GM18858 (cell line): ENCODE data around the gene MRPL50.
"Not testable (repeated sequence)": the region's sequence is repeated elsewhere in the genome, so short reads cannot be mapped to it uniquely, and the experiment has no call there.

Source experiments
- ATAC-seq: cut with Tn5 transposase; IDR thresholded peaks from one replicate; pipeline ENCODE4 v1.9.1; 2021; ENCODE audit not compliant: unreplicated experiment

Gene MRPL50

DNA sequence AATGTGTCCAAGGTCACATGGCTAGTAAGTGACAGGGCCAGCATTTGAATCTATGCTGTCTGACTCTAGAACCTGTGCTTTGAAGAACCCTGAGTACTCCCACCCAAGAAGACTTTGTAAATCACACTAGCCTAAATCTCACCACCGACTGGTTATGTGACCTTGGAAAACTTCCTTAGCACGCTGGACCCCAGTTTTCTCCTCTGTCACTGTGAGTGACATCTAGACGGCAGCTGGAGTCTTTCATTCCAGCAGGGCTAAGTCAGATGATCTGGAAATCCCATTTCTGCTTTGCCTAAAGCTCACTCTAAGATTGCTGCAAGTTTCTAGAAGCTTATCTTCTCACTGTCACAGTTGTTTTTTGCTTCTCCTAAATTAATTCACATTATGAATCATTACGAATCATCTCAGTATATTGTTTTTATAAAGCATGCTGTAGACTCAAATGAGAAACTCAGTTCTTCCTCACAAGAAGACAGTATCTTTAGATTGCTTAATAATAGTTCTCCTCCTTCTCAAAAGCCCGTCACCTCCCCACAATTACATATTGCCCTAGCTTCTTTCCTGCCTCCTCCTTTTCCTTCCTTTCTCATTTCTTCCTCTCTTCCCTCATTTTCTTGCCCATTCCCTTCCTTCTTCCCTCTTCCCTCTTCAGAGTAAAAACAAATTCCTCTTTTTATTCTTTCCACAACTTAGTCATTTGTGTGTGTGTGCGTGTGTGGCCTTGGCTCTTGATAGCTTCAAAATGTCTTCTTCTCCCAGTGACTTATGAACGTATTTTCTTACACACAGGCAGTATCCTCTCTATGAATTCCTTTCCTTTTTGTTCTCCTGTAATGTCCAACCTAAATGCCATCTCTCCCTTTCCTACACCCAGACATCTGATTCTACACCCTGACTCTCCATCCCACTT is 20.4 kb upstream of the MRPL50 start:
- ATAC-seq: no peak

DNA sequence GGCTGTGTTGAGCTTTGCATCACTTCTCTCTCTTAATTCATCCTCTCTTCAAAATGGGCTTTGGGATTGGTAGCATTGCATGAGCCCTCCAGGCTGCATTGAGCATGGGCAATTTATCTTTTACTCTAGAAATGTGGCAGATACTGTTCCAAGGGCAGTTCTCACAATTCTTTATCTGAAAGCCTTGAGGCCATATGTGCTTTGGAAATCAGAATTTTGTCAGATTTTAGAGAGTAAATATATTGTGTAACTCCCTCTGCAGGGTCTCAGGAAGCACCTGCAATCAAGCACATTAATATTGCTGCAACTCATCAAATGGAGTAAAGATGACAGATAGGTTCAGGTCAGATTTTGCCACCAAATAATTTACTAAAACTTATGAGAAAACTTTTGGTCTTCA is 19.6 kb upstream of the MRPL50 start:
- no peak for ATAC-seq

DNA sequence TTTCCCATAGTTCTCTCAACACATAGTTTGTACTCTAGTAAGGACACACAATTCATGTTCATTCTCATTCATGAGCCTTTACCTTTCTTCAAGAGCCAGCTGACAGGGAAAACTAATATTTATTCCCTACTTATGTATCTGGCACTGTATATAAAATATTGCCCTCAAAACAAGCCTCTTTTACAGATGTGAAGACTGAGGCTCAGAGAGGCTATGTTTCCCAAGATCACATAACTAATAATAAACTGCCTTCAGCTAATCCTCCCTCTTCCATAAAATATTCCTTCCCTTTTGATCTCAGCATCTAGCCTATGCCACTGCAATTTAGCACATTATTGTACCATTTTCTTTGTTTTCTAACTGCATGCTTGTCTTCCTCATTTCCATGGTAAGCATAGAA is 19.0 kb upstream of the MRPL50 start:
- ATAC-seq: no peak

DNA sequence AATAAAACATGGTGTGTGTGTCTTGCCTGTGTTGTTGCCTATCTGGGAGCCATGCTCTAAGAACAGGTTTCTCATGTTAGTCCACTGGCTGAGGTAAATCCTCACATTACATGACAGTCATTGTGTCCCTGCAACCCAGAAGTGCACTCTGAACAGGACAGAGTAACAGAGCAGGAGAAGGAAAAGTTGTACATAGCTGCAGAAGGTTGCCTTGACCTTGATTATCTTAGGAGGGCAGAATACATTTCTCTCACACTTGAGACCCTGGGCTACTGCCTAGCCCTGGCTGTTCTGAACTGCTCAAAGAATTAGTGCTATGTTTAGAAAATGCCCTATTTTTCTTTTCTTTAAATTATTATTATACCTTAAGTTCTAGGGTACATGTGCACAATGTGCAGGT is 17.2 kb upstream of the MRPL50 start:
- no peak for ATAC-seq

DNA sequence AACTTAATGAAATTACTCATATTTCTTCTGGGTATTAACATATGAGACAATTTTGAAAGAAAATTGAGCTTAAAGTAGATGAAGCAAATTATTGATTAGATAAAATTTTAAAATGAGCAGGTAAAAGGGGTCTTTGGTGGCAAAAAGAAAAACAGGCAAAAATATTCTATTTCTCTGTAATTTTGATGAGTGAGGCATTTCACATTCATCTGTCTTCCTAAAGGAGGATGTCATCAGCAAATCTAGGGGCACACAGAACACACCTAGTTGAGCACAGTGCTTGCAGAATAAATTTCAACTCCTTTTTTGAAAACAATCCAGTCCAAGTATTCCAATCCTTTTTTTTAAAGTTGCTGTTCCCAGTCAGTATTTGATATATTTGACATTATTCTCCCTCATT is 16.4 kb upstream of the MRPL50 start:
- no peak for ATAC-seq

DNA sequence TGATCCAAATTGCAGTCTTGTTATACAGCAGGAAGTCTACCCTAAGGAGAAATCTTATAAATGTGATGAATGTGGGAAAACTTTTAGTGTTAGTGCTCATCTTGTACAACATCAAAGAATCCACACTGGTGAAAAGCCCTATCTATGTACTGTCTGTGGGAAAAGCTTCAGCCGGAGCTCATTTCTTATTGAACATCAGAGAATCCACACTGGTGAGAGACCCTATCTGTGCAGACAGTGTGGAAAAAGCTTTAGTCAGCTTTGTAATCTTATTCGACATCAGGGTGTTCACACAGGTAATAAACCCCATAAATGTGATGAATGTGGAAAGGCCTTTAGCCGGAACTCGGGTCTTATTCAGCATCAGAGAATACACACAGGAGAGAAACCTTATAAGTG is 10.7 kb upstream of the MRPL50 start:
- no peak for ATAC-seq

DNA sequence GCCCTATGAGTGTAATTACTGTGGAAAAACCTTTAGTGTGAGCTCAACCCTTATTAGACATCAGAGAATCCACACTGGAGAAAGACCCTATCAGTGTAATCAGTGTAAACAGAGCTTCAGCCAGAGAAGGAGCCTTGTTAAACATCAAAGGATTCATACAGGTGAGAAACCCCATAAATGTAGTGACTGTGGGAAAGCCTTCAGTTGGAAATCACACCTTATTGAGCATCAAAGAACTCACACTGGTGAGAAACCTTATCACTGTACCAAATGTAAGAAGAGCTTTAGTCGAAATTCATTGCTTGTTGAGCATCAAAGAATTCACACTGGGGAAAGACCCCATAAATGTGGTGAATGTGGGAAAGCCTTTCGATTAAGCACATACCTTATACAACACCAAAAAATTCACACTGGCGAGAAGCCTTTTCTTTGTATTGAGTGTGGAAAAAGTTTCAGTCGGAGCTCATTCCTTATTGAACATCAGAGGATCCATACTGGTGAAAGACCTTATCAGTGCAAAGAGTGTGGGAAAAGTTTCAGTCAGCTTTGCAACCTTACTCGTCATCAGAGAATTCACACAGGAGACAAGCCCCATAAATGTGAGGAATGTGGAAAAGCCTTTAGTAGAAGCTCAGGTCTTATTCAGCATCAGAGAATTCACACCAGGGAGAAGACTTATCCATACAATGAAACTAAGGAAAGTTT is 10.1 kb upstream of the MRPL50 start:
- no peak for ATAC-seq

DNA sequence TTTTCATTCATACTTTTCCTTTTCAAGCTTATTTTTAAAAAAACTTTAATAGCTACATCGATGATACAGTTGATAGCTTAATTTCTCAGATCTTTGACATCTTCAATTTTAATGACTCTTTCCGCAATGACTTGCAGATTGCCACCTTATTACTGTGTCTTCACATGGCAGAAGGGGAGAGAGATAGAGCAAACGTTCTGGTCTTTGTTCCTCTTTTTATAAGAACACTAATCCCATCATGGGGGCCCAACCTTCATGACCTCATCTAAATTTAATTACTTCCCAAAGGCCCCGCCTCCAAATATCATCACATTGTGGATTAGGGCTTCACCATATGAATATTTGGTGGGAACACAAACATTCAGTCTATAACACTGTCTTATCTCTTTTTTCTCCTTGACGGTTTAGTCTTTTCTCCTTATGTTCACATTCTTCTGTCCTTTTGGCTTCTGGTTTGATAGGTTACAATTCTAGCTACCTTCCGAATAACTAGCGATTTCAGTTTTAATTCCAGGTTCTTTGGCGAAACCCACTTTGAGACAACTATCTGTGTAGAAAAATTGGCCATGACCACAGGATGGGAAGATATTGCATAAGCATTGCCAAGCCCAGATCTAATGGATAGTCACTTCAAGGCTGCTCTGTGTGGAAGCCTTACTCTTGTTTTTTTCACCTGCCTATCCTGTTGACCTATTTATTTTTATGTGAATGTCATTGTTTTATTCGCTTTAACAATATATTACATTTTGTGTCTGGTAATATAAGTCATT is 5.3 kb upstream of the MRPL50 start:
- no peak for ATAC-seq

DNA sequence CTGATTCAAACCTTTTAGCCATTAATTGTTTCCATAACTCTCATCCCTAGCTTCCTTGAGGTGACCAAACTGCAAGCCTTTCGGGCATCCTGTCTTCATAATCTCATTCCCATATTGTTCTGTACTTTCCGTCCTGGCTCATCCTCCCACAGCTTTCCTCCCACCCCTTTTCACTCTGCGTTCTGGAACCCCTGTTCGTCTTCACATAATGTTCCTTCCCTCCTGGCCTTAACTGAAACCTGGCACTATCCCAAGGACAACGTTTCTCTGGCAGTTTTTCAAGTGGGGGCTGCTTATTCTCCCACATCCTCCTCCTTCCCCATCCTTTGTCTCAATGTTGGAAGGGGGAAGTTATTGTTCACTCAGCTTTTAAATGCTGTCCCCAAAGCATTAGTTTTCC is 1.7 kb upstream of the MRPL50 start:
- ATAC-seq: no peak

DNA sequence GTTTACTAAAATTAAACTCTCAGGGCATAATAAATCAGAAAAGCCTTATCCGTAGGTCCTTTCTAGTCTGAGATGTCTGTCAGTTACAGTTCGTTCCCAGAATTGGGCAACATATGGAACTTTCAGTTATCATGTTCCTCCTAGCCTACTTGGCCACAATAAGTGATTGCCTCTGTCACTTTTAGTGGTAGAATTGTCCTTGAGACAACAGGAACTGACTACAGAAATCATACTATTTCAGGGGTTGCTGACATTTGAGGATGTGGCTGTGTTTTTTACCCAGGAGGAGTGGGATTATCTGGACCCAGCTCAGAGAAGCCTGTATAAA is 1.2 kb upstream of the MRPL50 start:
- no peak for ATAC-seq

DNA sequence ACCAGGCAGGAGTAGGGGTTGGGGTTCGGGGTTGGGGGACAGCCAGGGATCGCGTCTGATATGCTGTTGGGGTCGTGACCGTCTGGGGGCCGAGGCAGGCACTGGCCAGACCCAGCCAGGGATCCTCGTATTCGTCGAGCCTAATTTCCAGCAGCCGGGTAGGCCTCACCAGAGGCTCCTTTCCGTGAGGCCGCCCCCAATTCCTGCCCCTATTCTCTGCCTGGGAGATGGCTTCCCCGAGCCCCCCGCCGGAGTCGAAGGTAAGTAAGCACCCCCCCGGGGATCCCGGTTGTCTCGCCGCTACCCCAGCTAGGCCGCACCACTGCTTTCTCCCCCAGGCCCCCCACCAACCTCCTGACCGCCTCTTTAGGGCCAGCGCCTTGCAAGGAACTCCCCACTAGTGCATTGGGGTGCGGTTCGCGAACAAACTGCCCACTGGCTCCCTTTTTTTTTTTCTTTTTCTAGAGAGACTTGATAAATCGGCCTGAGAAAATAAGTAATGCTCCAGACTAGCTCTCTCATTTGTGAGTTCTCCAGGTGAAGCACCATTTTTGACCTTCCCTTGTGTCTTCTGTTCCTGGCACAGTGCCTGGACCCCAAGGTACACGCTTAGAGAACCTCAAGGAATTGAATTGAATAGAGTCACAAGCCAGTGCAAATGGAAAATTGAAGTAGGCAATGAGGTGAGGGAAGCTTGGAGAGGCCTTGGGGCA is 668 bp upstream of the MRPL50 start:
- ATAC-seq: no peak

DNA sequence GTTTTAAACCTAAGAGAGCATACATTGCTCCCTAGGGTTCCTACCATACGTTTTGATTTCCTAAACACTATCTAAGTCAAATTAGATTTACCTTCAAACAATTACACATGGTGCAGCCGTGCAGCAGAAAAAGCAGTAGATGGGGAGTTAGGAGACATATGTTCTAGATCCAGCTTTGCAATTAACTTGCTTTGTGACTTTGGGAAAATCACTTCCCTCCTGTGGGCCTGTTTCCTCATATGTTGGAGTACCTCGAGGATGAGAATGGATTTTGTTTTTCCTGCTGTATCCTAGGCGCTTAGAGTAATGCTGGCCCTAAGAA is 711 bp downstream of the MRPL50 start:
- no peak for ATAC-seq

DNA sequence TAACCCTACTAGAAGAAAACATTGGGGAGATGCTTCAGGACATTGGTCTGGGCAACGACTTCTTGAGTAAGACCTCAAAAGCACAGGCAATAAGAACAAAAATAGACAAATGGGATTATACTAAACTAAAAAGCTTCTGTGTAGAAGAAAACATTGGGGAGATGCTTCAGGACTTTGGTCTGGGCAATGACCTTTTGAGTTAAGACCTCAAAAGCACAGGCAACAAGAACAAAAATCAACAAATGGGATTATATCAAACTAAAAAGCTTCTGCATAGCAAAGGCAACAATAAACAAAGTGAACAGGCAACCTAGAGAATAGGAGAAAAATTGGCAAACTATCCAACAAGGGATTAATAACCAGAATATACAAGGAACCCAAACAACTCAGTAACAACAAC is 3.7 kb downstream of the MRPL50 start:
- ATAC-seq: no peak

DNA sequence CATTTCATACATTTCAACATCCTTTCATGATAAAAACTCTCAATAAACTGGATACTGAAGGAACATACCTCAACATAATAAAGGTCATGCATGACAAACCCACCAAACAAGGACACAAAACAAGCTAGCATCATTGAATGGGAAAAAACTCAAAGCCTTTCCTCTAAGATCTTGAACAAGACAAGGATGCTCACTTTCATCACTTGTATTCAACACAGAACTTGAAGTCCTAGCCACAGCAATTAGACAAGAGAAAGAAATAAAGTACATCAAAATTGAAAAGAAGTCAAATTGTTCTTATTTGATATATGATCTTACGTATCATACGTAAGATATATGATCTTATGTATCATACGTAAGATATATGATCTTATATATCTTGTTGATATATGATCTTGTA is 5.3 kb downstream of the MRPL50 start:
- no peak for ATAC-seq

DNA sequence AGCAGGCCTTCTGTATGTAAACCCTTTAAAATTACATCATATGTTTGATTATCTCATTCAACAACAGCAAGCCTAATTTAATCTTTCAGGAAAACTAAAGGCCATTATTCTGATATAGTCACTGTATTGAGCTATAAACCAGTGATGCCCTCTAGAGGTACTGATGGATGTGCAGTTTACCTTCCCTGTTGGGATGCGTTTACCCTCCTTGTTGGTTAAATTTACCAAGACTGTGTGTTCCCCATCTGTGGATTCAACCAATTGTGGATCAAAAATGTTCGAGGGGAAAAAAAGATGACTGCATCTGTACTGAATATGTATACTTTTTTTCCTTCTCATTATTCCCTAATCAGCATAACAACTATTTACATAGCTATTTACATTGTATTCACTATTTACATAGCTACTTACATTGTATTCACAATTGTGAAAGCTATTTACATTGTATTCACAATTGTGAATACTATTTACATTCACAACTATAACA is 9.9 kb downstream of the MRPL50 start:
- no peak for ATAC-seq

DNA sequence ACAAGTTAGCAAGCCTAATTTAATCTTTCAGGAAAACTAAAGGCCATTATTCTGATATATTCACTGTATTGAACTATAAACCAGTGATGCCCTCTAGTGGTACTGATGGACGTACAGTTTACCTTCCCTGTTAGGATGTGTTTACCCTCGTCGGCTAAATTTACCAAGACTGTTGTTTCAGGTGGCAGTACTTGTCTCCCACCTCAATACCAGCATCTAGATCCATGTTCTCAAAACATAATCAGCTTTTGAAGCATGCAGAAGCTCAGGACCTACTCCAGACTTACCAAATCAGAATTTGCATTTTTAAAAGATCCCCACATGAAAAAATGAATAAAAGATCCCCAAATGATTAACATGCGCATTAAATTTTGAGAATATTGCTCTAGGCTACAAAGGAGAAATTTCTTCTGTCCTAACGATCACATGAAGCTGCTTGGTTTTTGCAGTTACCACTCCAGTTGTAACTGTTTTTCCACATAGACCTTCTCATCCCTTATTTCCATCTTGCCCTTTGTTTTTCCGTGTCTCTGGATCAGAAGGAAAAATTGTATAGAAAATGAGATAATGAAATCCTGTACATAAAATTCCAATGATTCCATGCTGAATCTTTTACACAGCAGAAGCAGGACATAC is 10.4 kb downstream of the MRPL50 start:
- peak; percentile 48 for ATAC-seq

DNA sequence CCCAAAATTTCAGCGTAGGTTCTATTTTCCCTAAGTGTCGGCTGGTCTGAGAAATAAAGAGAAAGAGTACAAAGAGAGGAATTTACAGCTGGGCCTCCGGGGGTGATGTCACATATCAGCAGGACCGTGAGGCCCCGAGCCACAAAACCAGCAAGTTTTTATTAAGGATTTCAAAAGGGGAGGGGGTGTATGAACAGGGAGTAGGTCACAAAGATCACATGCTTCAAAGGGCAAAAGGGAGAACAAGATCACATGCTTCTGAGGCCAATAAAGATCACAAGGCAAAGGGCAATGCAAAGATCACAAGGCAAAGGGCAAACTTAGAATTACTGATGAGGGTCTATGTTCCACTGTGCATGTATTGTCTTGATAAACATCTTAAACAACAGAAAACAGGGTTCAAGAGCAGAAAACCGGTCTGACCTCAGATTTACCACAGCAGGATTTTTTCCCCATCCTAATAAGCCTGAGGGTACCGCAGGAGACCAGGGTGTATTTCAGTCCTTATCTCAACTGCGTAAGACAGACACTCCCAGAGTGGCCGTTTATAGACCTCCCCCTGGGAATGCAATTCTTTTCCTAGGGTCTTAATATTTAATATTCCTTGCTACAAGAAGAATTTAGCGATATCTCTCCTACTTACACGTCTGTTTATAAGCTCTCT is 13.4 kb downstream of the MRPL50 start, which contains the start of gene BAAT:
BAAT (minus strand) TSS at position 134 of the 664 bp plus-strand sequence. CDS start 13,602 bp downstream, outside the sequence.
- not testable (repeated sequence) for ATAC-seq

DNA sequence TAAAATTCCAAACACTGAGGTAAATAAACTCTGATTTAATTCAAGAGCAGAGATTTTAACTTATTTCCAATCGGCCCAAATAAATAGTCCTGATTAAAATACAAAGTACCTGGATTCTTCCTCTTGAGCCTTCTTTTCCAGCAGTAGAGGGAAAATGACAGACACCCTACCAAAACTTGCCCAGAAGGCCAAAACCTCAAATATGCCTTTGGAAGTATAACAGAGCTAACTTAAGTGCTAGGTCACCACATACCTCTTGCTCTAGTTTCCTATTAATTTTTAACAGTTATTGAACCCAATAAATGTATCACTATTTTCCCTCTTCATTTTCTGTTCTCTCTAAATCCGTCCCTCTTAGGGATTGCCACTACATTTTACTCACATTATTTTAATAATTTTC is 15.1 kb downstream of the MRPL50 start:
- ATAC-seq: no peak

DNA sequence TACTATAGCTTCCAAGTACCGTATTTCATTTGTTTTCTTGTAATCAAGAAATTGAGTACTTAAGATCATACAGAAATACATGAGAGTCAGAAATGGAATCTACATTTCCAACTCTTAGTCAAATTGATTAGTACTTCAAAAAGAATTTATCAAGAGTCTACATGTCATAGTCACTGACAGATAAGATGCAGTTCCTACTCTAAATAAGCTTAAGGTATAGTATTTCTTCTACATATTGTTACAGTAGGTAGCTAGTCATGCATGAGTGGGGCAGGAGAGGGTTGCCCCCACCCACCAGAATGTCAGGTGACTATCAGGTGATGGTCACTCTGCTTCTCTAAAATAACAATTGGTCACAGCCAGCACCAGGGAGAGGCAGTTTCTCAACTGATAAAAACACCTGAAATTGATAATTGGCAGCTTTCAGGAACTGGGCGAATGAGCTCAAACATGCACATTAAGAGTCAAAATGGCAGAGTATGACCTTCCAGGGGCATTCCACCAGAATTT is 16.5 kb downstream of the MRPL50 start:
- ATAC-seq: no peak

DNA sequence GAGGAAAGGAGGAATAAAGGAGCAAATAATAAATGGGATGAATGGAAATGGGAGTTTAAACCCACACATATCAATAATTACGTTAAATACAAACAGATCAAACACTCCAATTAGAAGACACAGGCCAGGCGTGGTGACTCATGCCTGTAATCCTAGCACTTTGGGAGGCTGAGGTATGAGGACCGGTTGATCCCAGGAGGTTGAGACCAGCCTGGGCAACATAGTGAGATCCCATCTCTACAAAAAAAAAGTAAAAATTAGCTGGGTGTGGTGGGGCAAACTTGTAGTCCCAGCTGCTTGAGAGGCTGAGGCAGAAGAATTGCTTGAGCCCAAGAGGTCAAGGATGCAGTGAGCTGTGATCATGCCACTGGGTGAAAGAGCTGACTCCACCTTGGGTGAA is 17.3 kb downstream of the MRPL50 start:
- no peak for ATAC-seq
